ENCODE data around the gene DNAH7. TPM values are rescaled to one million over a fixed set of nuclear protein-coding genes. Genes with fewer than 3 reads are reported as not detected.

Gene DNAH7
- total RNA-seq, result 10 to 100 TPM in 1 of 4 donors, 1 to 10 TPM in 3; 1.3 to 11.9 (median 2.4) TPM

- Histone ChIP-seq H3K9me3 (no peaks in the 10 kb centered on the region), H3K36me3 (no peaks in the 10 kb centered on the region), H3K4me1 (peaks cover 0 to 7% (median 3%) of the 10 kb centered on the region in 4 donors), H3K27me3 (no peaks in the 10 kb centered on the region), H3K4me3 (peak within 1 kb of the TSS; percentile 62 to 82 (median 70)), H3K27ac (peak within 1 kb of the TSS; percentile 47 to 66 (median 60))
- DNase-seq, result peak; percentile 86 to 96 (median 91)
- TF ChIP-seq POLR2A (IDR thresholded peaks at IDR 0.05) (peak in 1 of 2 donors; percentile 34), CTCF (IDR thresholded peaks at IDR 0.05) (peak; percentile 45 to 86 (median 84))
These were observed at the start of gene DNAH7 for GRCh38 chr2:196068271-196069209. TSS of gene DNAH7 (minus strand) at chr2:196068837. CDS start at chr2:196068711, 126 bp downstream.

GRCh38 chr2:196117214-196117705, 48.6 kb upstream of the DNAH7 start:
- H3K27me3 ChIP-seq, result no peaks in the 10 kb centered on the region
- H3K9me3 ChIP-seq, result no peaks in the 10 kb centered on the region
- no peaks in the 10 kb centered on the region for H3K4me1 ChIP-seq
- TF ChIP-seq CTCF (IDR thresholded peaks at IDR 0.05) (no peak), POLR2A (IDR thresholded peaks at IDR 0.05) (no peak)
- H3K4me3 ChIP-seq, result no peak overlapping the region
- no peaks in the 10 kb centered on the region for H3K36me3 ChIP-seq
- no peak for DNase-seq
- H3K27ac ChIP-seq, result no peak overlapping the region

GRCh38 chr2:196113061-196113974, 44.7 kb upstream of the DNAH7 start:
- Histone ChIP-seq H3K4me3 (no peak overlapping the region), H3K27ac (no peak overlapping the region)
- TF ChIP-seq POLR2A (IDR thresholded peaks at IDR 0.05) (no peak), CTCF (IDR thresholded peaks at IDR 0.05) (no peak)

GRCh38 chr2:196112418-196113034, 43.9 kb upstream of the DNAH7 start:
- no peaks in the 10 kb centered on the region for H3K9me3 ChIP-seq
- no peaks in the 10 kb centered on the region for H3K4me1 ChIP-seq
- TF ChIP-seq CTCF (IDR thresholded peaks at IDR 0.05) (no peak), POLR2A (IDR thresholded peaks at IDR 0.05) (no peak)
- H3K4me3 ChIP-seq, result no peak overlapping the region
- no peaks in the 10 kb centered on the region for H3K27me3 ChIP-seq
- H3K36me3 ChIP-seq, result no peaks in the 10 kb centered on the region
- DNase-seq, result no peak
- no peak overlapping the region for H3K27ac ChIP-seq

More at GRCh38 chr2:196113061-196113974, 44.7 kb upstream of the DNAH7 start:
- Histone ChIP-seq H3K27me3 (no peaks in the 10 kb centered on the region), H3K36me3 (no peaks in the 10 kb centered on the region), H3K4me1 (no peaks in the 10 kb centered on the region), H3K9me3 (no peaks in the 10 kb centered on the region)
- no peak for DNase-seq

- H3K4me3 ChIP-seq, result no peak overlapping the region
- no peak for TF ChIP-seq POLR2A (IDR thresholded peaks at IDR 0.05)
- no peak for TF ChIP-seq CTCF (IDR thresholded peaks at IDR 0.05)
- H3K36me3 ChIP-seq, result no peaks in the 10 kb centered on the region
- no peak for DNase-seq
- no peaks in the 10 kb centered on the region for H3K4me1 ChIP-seq
- no peak overlapping the region for H3K27ac ChIP-seq
- H3K27me3 ChIP-seq, result no peaks in the 10 kb centered on the region
- no peaks in the 10 kb centered on the region for H3K9me3 ChIP-seq
These were observed 40.0 kb upstream of the DNAH7 start for GRCh38 chr2:196108604-196109003.
